ENCODE data around the gene APPL2.
"Not testable (repeated sequence)": the region's sequence is repeated elsewhere in the genome, so short reads cannot be mapped to it uniquely, and the experiment has no call there.

Gene APPL2

DNA sequence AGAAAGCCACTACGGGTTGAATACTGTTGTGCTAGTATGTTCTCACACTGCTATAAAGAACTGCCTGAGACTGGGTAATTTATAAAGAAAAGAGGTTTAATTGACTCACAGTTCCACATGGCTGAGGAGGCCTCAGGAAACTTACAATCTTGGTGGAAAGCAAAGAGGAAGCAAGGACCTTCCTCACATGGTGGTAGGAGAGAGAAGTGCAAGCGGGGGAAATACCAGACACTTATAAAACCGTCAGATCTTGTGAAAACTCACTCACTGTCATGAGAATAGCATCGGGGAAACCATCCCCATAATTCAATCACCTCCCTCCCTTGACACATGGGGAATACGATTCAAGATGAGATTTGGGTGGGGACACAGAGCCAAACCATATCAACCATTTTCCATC, 20.5 kb upstream of the APPL2 start:
- not testable (repeated sequence) for DNase-seq

DNA sequence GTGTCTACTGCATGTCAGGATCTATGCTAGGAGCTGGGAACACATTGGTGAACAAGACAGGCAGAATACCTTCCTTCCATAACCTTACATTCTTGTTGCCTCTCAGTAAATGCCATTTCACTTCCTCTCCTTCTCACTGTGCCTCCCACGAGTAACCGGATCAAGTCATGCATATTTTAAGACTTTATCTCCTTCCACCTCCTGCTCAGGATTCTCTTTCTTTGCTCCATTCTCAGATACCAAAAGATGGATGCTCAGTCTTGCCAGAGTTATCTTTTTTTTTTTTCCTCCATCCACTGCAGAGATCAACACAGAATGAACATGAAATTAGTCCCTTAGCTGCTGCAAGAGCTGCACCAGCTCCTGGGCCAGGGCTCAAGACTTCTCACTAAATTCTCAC, 20.0 kb upstream of the APPL2 start:
- peak; percentile 42 for DNase-seq

DNA sequence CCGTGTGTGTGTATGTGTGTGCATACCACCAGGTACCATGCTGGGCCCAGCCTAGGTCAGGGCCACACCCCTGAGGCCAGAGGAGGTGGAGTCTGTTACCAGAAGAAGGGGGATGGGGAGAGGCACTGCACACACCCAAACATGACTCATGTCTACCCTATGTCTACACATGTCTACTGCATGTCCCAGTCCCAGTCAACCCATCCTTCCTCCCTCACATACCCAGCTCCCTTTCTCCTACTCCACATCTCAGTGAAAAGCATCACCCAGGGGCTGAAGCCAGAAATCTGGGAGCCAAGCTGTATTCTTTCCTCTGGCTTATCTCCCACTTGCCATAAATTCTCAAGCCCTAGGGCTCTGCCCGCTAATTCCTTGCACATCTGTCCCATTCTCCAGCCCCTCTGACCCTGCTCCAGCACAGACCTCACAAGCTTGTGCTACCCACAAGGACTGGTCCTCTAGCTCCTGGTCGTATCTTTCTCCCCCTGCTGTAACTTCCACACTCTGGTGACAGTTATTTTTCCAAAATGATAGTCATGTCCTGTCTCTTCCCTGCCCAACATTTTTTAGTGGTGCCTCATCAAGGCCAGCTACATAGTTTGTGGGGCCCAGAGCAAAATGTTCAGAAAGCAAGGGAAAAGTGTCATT, 18.0 kb upstream of the APPL2 start:
- DNase-seq: peak; percentile 92

GRCh38 chr12:105252901-105253300, 16.9 kb upstream of the APPL2 start:
- DNase-seq: no peak

- DNase-seq: not testable (repeated sequence)
Measured at GRCh38 chr12:105245776-105246427, 9.9 kb upstream of the APPL2 start.

- DNase-seq: no peak
Measured at GRCh38 chr12:105245291-105245690, 9.3 kb upstream of the APPL2 start.

DNA sequence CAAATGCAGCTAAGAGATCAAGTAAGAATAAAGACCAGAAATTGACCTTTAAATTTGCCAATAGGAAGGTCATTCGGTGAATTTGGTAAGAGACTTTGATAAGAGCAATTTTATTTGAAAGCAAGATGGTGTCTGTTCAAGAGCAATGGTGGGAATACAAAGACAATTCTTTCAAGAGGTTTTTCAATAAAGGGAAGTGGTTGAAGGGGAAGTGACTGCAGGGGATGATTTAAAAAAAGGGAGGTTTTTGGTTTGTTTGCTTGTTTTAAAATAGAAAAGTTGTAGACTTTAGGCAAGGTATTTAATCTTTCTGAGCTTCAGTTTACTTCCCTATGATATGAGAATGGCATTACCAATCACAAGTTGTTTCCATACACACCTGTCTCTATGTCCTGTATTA, 4.3 kb upstream of the APPL2 start:
- DNase-seq: no peak

- no peak for DNase-seq
Measured at GRCh38 chr12:105239304-105239703, 3.3 kb upstream of the APPL2 start.

DNA sequence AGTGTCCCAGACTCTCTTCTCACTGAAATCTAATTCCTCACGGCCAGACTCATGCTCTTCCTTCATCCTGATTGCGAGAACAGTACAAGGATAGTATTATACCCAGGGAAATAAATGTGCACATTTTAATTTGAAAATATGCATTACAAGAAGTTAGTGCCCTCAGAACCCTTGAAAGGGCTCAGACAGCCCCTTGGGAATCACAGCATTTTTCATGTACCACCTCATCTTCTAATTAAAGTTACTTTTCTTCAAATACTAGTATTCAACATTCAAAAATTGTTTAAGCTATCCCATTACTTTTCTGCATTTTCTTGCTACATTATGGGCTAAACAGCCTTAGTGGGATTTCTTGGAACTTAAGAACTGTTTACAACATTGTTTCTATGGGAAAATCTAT, 1.7 kb upstream of the APPL2 start:
- DNase-seq: no peak

DNA sequence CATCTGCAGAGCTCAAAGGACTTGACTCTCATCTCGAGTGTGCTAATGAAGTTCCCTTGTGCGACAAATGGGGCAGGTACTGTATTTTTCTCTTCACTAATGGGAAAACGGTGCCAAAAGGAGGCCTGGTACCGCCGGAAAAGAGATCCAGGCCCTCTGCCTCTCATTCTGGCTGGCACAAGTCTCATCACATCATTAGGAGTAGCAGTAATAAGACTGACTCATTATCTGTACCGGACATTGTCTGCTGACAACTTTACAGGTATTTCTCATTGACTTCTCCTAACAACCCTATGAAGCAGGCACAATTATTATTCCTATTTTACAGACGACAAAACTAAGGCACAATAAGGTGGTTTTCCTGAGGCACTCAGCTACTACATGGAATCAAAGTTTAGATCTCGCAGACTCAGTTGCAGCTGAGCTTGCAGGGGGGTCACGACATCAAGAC, 668 bp downstream of the APPL2 start:
- DNase-seq: peak; percentile 47

DNA sequence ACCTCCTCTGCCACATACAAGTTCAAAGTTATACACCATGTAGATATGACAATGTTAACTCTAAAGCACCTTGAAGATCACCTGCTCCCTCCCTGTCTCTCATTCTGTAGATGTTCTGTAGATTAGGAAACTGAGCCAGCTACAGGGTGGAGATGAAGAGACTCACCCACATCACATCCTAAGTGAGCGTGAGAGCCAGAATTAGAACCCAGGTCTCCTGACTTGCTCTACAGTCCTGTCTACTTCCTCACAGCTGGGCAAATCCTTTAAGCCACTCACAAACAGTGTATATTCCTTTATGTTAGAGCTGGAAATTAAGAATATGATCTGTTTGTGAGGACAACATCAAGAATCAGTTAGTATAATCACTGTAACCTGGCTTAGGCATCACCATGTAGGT, 1.8 kb downstream of the APPL2 start:
- DNase-seq: no peak

GRCh38 chr12:105233041-105233905, 2.7 kb downstream of the APPL2 start:
- DNase-seq: no peak

- DNase-seq: no peak
Measured at GRCh38 chr12:105231396-105231795, 4.6 kb downstream of the APPL2 start.

DNA sequence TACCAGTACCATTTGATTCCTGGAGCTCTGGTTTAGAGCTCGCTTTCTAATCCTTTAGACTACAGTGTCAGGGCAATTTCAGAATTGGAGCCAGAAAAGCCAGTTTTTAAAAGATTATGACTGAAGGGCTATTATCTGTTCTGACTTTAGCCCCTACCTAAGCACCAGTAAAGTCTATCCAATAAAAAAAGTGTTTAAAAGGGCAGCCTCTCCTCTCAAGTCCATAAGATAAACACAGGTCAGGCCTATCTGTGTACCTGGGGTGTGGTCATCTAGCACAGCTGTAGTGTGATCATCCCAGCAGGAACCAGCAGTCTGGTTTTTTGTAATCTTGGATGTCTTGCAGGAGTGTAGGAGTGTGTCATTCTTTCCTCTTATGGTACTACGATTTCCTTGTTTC, 6.6 kb downstream of the APPL2 start:
- no peak for DNase-seq

- DNase-seq: no peak
Measured at GRCh38 chr12:105228966-105229365, 7.0 kb downstream of the APPL2 start.

DNA sequence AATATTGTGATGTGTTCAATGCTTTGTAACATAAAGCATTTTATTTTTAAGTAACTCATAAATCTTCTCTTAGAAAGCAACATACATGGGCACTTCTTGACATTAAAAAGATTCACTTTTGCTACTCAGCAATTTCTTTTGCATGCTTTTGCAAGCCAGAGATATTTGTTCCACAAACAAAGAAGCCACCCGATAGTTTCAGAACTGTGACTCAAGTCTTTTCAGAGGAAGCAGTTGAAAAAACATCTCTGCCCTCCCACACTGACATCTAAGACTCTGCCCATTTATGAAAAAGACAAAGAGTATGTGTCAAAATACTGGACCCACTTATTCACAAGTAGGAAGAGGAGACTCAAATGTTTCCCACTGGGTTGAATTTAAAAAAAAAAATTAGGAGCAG, 7.5 kb downstream of the APPL2 start:
- peak; percentile 81 for DNase-seq

DNA sequence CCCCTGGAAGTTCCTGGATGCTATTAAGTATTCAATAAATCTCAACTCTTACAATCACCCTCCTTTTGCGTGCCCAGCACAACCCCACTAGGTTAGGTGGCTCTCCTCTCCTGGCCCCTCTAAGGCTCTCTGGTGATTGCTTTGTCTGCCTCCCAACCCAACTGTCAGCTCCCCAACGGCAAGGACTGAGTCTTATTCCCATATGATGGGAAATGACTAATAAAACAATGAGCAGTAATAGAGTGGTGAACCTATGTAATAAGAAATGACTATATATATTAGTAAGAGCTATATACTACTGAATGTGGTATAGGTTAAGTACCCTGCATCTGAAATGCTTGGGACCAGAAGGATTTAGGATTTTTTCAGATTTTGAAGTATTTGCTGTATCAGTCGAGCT, 8.1 kb downstream of the APPL2 start:
- no peak for DNase-seq

DNA sequence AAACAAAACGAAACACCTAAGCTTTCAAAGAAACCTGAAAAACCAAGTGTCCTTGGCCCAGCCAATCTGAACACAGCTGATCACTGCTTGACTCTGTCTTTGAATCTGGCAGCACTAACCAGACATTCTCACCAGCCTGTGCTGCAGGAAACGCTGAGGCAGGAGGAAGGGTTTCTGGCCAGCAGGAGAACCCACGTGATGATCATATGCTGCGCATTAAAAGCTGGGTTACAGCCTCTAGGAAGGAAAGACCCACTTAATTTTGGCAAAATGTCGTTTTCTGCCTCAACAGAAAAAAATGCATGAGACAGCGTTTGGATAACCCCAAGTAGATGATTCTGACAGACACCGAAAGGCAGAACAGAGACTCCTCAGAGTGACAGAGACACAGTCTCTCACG, 9.8 kb downstream of the APPL2 start:
- DNase-seq: peak; percentile 97

DNA sequence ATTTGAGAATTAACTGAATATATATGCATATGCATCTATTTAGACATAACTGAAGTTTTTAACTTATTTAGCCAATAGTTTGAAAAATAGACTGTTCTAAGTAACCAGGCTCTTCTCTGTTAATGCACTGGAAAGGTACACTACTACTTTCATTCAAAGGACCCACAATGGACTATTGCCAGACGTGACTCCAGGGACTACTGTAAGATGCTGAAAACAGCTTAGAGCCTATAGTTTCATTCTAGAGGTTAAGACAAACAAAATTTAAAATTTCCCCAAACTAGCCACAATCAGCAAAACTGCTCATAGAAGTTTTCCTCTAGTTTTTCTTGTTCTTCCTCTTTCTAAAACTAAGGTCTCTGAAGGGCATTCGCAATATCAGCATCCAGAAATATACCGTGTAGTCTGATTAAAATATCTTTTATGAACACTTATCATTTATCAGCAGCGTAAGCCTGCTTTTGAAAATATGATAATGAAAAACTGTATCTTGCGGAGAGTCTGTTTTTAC, 10.4 kb downstream of the APPL2 start:
- no peak for DNase-seq

- no peak for DNase-seq
Measured at GRCh38 chr12:105224399-105224798, 11.6 kb downstream of the APPL2 start.

DNA sequence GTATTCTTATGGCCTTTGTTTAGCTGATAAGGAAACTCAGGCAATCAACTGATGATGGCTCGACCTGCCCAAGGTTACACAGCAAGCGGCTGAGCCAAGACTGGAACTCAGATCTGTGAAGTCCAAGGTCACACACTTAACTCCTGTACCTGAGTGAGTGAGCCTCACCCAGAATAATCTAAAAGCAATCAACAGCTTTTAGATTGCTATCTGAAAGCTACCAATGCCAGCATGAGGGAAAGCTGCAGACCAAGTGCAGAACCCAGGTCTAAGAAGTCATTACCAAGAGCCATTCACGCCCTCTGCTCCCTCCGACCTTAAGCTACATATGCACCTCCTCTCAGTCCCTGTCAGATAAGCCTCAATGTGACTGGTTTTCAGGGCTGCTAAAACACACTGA, 12.1 kb downstream of the APPL2 start:
- DNase-seq: no peak

GRCh38 chr12:105223352-105223845, 12.6 kb downstream of the APPL2 start:
- DNase-seq: no peak

GRCh38 chr12:105222726-105223351, 13.1 kb downstream of the APPL2 start:
- no peak for DNase-seq

All from EL (cell line).